ENCODE results near the gene FGFR4.

DNA sequence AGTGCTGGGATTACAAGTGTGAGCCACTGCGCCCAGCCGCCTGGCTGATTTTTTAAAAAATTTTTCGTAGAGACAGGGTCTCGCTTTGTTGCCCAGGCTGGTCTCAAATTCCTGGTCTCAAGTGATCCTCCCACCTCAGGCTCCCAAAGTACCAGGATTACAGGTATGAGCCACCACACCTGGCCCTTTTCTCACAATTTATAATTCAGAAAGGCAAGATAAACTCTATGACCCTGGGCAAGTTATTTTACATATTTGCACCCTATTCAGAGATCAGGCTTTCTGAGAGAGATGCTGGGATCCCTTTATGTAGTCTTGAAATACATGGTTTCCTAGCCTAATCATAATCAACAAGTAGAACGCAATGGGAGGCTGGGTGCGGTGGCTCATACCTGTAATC lies 43.6 kb upstream of the FGFR4 start:
- TF ChIP-seq, protein P1, sequence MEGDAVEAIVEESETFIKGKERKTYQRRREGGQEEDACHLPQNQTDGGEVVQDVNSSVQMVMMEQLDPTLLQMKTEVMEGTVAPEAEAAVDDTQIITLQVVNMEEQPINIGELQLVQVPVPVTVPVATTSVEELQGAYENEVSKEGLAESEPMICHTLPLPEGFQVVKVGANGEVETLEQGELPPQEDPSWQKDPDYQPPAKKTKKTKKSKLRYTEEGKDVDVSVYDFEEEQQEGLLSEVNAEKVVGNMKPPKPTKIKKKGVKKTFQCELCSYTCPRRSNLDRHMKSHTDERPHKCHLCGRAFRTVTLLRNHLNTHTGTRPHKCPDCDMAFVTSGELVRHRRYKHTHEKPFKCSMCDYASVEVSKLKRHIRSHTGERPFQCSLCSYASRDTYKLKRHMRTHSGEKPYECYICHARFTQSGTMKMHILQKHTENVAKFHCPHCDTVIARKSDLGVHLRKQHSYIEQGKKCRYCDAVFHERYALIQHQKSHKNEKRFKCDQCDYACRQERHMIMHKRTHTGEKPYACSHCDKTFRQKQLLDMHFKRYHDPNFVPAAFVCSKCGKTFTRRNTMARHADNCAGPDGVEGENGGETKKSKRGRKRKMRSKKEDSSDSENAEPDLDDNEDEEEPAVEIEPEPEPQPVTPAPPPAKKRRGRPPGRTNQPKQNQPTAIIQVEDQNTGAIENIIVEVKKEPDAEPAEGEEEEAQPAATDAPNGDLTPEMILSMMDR (IDR thresholded peaks at IDR 0.05; ENCODE audit: control extremely low read depth in 1 of 3, insufficient read depth in 1 of 3, low read depth in 1 of 3, low read length in 3 of 3), result no peak
- TF ChIP-seq BACH1 (IDR thresholded peaks at IDR 0.05; ENCODE audit: low read length), result no peak
- no peak for TF ChIP-seq RFX5 (IDR thresholded peaks at IDR 0.05; ENCODE audit: borderline replicate concordance, low read depth, low read length)
- TF ChIP-seq RAD21 (IDR thresholded peaks at IDR 0.05 in 1 of 2, conservative IDR thresholded peaks at IDR 0.05 in 1 of 2; ENCODE audit: low read depth in 2 of 2, low read length in 2 of 2), result no peak
- no peak for TF ChIP-seq SIX5 (IDR thresholded peaks at IDR 0.05; ENCODE audit: low read depth, low read length)
- TF ChIP-seq SRF (IDR thresholded peaks at IDR 0.05; ENCODE audit: low read depth, low read length), result no peak
- TF ChIP-seq ZNF274 (IDR thresholded peaks at IDR 0.05; ENCODE audit: borderline replicate concordance, extremely low read depth, low read length), result no peak
- no peak for TF ChIP-seq EZH2 (IDR thresholded peaks at IDR 0.05; ENCODE audit: low read depth, low read length, severe bottlenecking)
- TF ChIP-seq TAF1 (IDR thresholded peaks at IDR 0.05; ENCODE audit: low read depth, low read length), result no peak
- no peak for TF ChIP-seq TEAD4 (IDR thresholded peaks at IDR 0.05; ENCODE audit: low read depth, low read length)
- TF ChIP-seq POLR2A (IDR thresholded peaks at IDR 0.05; ENCODE audit: control extremely low read depth in 1 of 2, low read depth in 2 of 2, low read length in 2 of 2), result no peak
- TF ChIP-seq EP300 (IDR thresholded peaks at IDR 0.05; ENCODE audit: borderline replicate concordance in 1 of 2, low read depth in 2 of 2, low read length in 2 of 2), result no peak
- no peak for TF ChIP-seq CREB1 (IDR thresholded peaks at IDR 0.05)
- no peak for TF ChIP-seq MAFK (IDR thresholded peaks at IDR 0.05; ENCODE audit: low read depth, low read length)
